DMS53 (cell line): ENCODE measurements around the gene BAHCC1.

Source experiments
- DNase-seq: peaks from one replicate; lab custom pipeline; 2025; lab: John Stamatoyannopoulos, UW

Gene BAHCC1

GRCh38 chr17:81367171-81367570 lies 28.1 kb upstream of the BAHCC1 start:
- no peak for DNase-seq

GRCh38 chr17:81368161-81369022 lies 26.9 kb upstream of the BAHCC1 start:
- no peak for DNase-seq

- no peak for DNase-seq
Measured at GRCh38 chr17:81370294-81370693, 25.0 kb upstream of the BAHCC1 start.

- DNase-seq: peak; percentile 64
Measured at GRCh38 chr17:81371910-81372760, 23.1 kb upstream of the BAHCC1 start.

- DNase-seq: no peak
Measured at GRCh38 chr17:81373536-81374160, 21.6 kb upstream of the BAHCC1 start.

GRCh38 chr17:81374890-81375289 lies 20.4 kb upstream of the BAHCC1 start:
- no peak for DNase-seq

GRCh38 chr17:81376946-81377714 lies 18.1 kb upstream of the BAHCC1 start:
- DNase-seq: no peak

- no peak for DNase-seq
Measured at GRCh38 chr17:81378941-81379511, 16.2 kb upstream of the BAHCC1 start.

GRCh38 chr17:81379523-81379942 lies 15.7 kb upstream of the BAHCC1 start:
- DNase-seq: peak; percentile 96

GRCh38 chr17:81380131-81380530 lies 15.1 kb upstream of the BAHCC1 start:
- DNase-seq: peak; percentile 36

GRCh38 chr17:81380666-81381518 lies 14.4 kb upstream of the BAHCC1 start:
- no peak for DNase-seq

GRCh38 chr17:81381632-81382577 lies 13.4 kb upstream of the BAHCC1 start:
- DNase-seq: no peak

GRCh38 chr17:81382851-81383250 lies 12.4 kb upstream of the BAHCC1 start:
- no peak for DNase-seq

- no peak for DNase-seq
Measured at GRCh38 chr17:81383504-81384421, 11.5 kb upstream of the BAHCC1 start.

GRCh38 chr17:81384929-81385319 lies 10.3 kb upstream of the BAHCC1 start:
- DNase-seq: no peak

GRCh38 chr17:81385320-81386111 lies 9.7 kb upstream of the BAHCC1 start:
- no peak for DNase-seq

- DNase-seq: no peak
Measured at GRCh38 chr17:81386141-81386645, 9.1 kb upstream of the BAHCC1 start.
